NCI-H2107 treated with DMSO at 0.1 percent for 48 hours (cell line): Measurements from ENCODE around the gene PCBP3.
"Not testable (repeated sequence)": the region's sequence is repeated elsewhere in the genome, so short reads cannot be mapped to it uniquely, and the experiment has no call there.

Experiments
- DNase-seq: peaks from one replicate; lab custom pipeline; 2025; ENCODE audit not compliant: unreplicated experiment; lab: John Stamatoyannopoulos, UW

Gene PCBP3

GRCh38 chr21:45634511-45635183 is 8.9 kb upstream of the PCBP3 start:
- DNase-seq: no peak

DNA sequence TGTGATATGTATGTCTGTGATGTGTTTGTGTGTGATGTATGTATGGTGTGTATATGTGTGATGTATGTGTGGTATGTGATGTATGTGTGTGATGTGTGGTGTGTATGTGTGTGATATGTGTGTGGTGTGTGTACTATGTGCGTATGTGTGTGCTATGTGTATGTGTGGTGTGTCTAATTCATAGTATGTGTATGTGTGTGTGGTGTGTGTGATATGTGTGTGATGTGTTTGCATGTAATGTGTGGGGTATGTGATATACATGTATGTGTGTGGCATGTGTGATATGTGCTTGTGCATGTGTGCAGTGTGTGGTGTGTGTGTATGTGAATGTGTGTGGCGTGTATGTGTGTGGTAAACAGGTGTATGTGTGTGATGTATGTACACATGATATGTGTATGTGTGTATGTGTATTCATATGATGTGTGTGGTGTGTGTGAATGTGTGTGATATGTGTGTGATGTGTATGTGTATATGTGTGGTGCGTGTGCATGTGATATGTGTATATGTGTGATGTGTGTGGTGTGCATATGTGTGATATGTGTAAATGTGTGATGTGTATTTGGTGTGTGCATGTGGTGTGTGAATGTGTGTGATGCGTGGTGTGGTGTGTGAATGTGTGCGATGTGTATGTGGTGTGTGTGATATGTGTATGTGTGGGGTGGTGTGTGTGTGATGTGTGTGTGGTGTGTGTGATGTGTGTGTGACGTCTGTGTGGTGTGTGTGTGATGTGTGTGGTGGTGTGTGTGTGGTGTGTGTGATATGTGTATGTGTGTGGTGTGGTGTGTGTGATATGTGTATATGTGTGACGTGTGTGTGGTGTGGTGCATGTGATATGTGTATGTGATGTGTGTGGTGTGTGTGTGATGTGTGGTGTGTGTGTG is 8.0 kb upstream of the PCBP3 start:
- DNase-seq: no peak

DNA sequence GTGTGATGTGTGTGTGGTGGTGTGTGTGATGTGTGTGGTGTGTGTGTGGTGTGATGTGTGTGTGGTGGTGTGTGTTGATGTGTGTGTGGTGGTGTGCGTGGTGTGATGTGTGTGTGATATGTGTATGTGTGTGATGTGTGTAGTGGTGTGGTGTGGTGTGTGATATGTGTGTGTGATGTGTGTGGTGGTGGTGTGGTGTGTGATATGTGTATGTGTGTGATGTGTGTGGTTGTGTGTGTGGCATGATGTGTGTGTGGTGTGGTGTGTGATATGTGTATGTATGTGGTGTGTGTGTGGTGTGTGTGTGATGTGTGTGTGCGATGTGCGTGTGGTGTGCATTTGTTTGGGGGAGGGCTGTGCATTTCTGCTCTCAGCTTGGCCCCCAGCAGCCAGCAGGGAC is 7.1 kb upstream of the PCBP3 start:
- no peak for DNase-seq

DNA sequence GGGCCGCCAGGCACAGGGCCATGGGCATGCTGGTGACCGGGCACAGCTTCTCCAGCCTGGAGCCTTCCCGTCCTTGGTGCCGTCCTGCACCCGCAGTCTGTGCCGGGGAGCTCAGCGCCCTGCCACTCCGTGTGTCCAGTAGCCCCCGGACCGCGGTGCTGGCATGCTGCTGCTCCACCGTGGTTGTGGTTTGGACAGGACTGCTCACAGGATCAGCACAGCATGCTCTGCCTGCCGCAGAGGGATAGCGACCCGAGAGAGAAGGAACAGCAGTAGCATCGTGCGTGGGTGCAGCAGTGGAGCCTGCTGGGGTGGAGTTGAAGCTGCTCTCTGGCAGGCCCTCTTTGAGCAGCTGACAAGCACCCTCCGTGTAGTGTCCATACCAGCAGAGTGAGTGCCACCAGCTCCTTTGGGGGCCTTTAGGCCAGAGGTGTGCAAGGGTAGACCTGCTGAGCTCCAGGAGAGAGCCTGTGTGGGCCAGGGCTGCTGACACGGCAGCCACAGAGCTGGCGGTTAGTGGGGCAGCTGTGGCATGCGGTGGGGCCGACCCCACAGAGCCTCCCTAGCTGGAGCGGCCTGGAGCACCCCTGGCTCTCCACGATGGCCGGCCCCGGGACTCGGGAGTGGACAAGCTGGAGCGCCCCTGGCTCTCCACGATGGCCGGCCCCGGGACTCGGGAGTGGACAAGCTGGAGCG is 6.4 kb upstream of the PCBP3 start:
- no peak for DNase-seq

GRCh38 chr21:45637883-45638282 is 5.6 kb upstream of the PCBP3 start:
- no peak for DNase-seq

DNA sequence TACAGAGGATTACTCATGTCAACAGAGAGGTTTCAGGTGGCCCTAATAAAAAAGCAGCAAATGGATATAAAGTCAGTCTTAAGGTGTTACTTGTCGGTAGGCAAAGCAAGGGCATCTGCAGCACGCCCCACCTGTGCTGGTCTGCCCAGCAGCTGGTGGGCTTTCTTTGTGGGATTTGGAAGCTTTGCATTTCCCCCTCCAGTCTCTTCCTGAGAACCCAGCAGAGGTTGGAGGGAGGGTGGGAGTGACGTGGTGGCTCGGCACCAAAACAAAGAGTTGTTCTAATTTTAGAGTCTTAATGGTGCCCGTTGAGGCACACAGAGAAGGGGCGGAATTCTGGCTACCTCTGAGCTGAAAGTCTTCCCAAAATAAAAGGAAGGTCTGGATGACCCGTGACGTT is 4.8 kb upstream of the PCBP3 start:
- DNase-seq: no peak

GRCh38 chr21:45639206-45640000 is 4.1 kb upstream of the PCBP3 start:
- no peak for DNase-seq

DNA sequence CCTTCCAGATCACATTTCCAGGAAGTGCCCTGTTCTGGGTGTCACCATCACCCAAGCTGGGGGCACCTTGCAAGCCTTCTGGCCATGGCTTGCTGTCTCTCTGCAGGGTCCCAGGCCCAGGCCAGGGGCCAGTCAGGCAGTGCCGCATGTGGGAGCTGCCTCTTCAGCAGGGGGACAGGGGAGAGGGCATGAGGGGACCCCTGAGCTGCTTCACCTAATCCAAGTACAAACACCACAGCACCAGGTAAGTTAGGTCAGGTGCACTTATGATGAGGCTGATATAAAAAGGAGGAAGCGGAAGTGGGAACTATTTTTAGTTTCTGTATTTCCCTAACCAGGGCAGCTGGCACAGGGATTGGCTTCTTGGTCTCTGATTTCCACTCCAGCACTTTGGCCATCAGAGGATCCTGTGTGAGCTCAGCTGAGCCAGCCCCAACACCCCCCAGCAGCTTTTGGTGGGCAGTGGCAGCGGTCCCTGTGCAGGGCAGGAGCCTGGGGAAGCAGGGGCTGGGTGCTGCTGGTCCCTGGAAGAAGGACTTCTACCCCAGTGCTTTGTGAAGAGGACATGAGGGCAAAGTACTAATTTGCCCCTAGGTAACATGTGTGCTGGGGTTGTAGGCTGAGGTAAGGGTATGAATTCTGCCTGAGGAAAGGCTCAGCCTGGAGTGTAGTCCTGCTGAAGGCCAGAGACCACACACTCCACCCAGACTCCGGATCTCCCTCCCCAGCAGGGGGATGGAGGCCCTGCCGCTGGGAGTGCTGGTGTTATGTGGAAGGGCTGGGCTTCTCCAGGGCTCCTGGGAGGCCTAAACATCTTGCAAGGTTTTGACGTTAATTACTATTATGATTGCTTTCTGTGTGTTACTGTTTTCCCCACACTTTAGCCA is 3.3 kb upstream of the PCBP3 start:
- no peak for DNase-seq

DNA sequence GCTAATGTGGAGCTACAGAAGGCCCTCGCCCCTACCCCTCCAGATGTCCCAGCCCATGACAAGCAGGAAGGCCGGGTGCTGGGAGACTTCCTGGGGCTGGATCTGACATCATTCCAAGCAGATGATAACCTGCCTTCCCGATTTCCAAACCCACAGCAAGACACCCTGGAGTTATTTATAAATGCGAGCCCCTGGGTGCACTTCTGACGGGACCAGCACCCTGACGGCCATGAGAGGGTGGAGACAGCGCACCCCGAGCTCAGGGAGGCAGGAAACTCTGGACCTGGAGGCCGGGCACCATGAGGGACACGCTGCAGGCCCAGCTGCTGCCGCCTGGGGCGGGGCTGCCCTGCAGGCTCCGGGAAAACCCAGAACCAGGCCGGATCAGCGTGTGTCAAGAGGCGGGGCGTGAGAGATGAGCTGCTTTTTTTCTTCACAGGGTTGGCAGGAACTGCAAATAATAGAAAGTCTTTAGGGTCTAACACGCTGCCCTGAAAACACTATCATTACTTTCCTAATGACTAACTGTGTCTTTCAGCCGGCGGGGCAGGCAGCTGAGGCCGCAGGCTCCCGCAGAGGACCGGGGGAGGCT is 2.5 kb upstream of the PCBP3 start:
- DNase-seq: no peak

GRCh38 chr21:45641480-45642035 is 2.0 kb upstream of the PCBP3 start:
- no peak for DNase-seq

GRCh38 chr21:45642122-45642813 is 1.3 kb upstream of the PCBP3 start:
- no peak for DNase-seq

DNA sequence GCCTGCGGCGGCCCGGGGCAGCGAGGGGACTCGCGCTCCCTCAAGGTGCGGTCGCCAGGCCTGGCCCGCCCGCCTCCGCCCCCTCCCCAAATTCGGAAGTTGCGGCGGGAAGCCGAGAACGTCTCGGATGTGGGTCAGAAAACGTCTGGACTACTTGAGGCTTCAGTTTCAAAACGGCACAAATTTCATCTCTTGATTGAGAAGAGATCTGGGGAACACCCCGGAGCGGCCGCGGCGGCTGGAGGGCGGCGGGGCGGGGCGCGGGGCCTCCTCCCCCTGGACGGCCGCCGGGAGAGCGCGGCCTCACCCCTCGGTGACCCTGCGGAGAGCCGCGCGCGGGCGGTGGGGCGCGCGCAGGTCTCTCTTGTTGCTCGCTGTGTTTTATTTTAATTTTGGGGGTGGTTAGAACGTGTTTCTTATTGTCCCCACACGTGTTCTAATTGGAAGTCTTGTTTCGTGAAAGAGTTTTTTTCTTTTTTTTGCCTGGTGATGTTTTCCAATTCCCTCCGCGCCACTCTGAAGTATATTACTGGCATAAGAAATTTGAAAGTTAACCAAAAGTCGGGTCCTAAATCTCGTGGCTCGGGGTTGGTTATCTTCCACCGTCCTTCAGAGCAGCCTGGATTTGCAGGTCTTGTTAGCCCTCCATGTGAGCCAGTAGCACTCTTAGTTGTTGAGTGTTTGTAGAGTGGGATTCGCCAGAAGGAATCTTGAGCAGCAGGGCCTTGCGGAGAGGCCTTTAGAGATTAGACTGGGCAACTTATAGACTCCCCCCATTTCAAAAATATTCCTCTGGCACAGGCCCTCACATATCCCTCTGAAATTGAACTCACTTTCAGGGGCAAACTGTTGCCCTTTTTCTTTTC is 749 bp downstream of the PCBP3 start:
- DNase-seq: no peak

- DNase-seq: no peak
Observed at GRCh38 chr21:45651921-45652320, 8.4 kb downstream of the PCBP3 start.

DNA sequence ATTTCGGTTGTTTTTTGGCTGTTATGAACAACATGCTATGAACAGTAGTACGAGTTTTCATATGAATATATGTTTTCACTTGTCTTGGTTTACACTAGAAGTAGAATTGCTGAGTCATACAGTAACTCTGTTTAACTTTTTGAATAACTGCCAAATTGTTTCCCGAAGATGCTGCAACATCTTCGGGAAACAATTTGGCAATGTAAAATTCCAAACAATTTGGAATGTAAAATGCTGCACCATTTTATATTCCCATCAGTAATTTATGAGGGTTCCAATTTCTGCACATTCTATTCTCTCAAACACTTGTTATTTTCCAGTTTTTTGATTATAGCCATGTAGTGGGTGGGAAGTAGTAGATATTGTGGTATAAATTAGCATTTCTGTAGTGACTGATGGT is 11.6 kb downstream of the PCBP3 start:
- no peak for DNase-seq

GRCh38 chr21:45656114-45656513 is 12.6 kb downstream of the PCBP3 start:
- DNase-seq: not testable (repeated sequence)

GRCh38 chr21:45661913-45662622 is 18.5 kb downstream of the PCBP3 start:
- not testable (repeated sequence) for DNase-seq

- not testable (repeated sequence) for DNase-seq
Observed at GRCh38 chr21:45662623-45663245, 19.2 kb downstream of the PCBP3 start.
